GM18873 (cell line): ENCODE data around the gene PRKCA.

ENCODE experiments used
- ATAC-seq: cut with Tn5 transposase; IDR thresholded peaks from one replicate; pipeline ENCODE4 v1.9.1; 2021; ENCODE audit warnings: mild to moderate bottlenecking, moderate library complexity, moderate number of reproducible peaks; ENCODE audit not compliant: unreplicated experiment, low FRiP score

PRKCA gene

GRCh38 chr17:66496306-66496705 is 193.9 kb downstream of the PRKCA start:
- ATAC-seq: no peak

- no peak for ATAC-seq
Observed at GRCh38 chr17:66498580-66498979, 196.2 kb downstream of the PRKCA start.

- ATAC-seq: no peak
Observed at GRCh38 chr17:66506641-66507040, 204.2 kb downstream of the PRKCA start.

- ATAC-seq: no peak
Observed at GRCh38 chr17:66507103-66507923, 204.9 kb downstream of the PRKCA start.

GRCh38 chr17:66507982-66508760 is 205.8 kb downstream of the PRKCA start:
- no peak for ATAC-seq

- ATAC-seq: no peak
Observed at GRCh38 chr17:66508896-66509844, 206.8 kb downstream of the PRKCA start.

GRCh38 chr17:66509926-66510325 is 207.5 kb downstream of the PRKCA start:
- ATAC-seq: no peak

- no peak for ATAC-seq
Observed at GRCh38 chr17:66511135-66511534, 208.7 kb downstream of the PRKCA start.

GRCh38 chr17:66514227-66514806 is 211.9 kb downstream of the PRKCA start:
- no peak for ATAC-seq

GRCh38 chr17:66515974-66516373 is 213.6 kb downstream of the PRKCA start:
- ATAC-seq: no peak

GRCh38 chr17:66517336-66518009 is 215.1 kb downstream of the PRKCA start:
- no peak for ATAC-seq

- no peak for ATAC-seq
Observed at GRCh38 chr17:66518108-66518507, 215.7 kb downstream of the PRKCA start.

- ATAC-seq: no peak
Observed at GRCh38 chr17:66518677-66519076, 216.3 kb downstream of the PRKCA start.

GRCh38 chr17:66519154-66519553 is 216.7 kb downstream of the PRKCA start:
- ATAC-seq: no peak

- ATAC-seq: no peak
Observed at GRCh38 chr17:66520999-66521398, 218.6 kb downstream of the PRKCA start.

GRCh38 chr17:66522591-66523272 is 220.3 kb downstream of the PRKCA start:
- no peak for ATAC-seq

- ATAC-seq: no peak
Observed at GRCh38 chr17:66523378-66524200, 221.2 kb downstream of the PRKCA start.

GRCh38 chr17:66524877-66525276 is 222.5 kb downstream of the PRKCA start:
- no peak for ATAC-seq
